ENCODE measurements around the gene SEPHS1. TPM values are rescaled to one million over a fixed set of nuclear protein-coding genes. Genes with fewer than 3 reads are reported as not detected.
"Not testable (repeated sequence)": the region's sequence is repeated elsewhere in the genome, so short reads cannot be mapped to it uniquely, and the experiment has no call there.

Gene SEPHS1
- total RNA-seq, 1 experiment from 2014 or later, result 139 TPM

DNA sequence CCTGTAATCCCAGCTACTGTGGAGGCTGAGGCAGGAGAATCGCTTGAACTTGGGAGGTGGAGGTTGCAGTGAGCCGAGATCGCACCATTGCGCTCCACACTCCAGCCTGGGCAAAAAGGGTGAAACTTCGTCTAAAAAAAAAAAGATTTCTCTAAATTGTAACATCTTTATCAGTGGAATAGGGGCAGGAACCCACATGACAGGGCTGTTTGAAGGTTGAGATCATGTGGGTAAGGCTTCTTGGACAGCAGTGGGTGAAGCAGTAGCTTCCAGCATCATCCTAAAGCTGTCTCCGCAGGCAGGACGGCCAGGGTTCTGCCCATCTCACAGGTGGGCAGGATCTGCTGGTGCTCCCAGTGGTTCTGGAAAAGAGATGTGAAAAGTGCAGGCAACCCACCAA lies 37.9 kb upstream of the SEPHS1 start:
- ChIA-PET POLR2A (no interaction called here), CTCF (no interaction called here)
- Histone ChIP-seq H3K4me3 (ENCODE audit: low read depth, low read length) (no peak overlapping the region), H3K36me3 (ENCODE audit: control insufficient read depth, insufficient read depth, low read length) (no peaks in the 10 kb centered on the region), H3K9me3 (no peaks in the 10 kb centered on the region), H3K4me1 (peaks cover 7% of the 10 kb centered on the region), H3K27me3 (replicated peaks; ENCODE audit: control insufficient read depth, insufficient read depth, low read length) (no peaks in the 10 kb centered on the region)
- Mint-ChIP-seq H3K4me3 (ENCODE audit: unreplicated experiment) (no peak overlapping the region), H3K4me1 (ENCODE audit: low read depth, unreplicated experiment) (peaks cover 7% of the 10 kb centered on the region), H3K27me3 (ENCODE audit: insufficient read depth, unreplicated experiment) (no peaks in the 10 kb centered on the region), H3K9me3 (ENCODE audit: unreplicated experiment) (no peaks in the 10 kb centered on the region), H3K36me3 (ENCODE audit: insufficient read depth, unreplicated experiment) (peaks cover 8% of the 10 kb centered on the region), H3K27ac (ENCODE audit: unreplicated experiment) (no peak overlapping the region)
- intact Hi-C loops (cut with micrococcal nuclease; ENCODE audit: unreplicated experiment), result no loop called here
- DNase-seq, result no peak
- BruUV-seq (replicated peaks), result no TSS peak
- TF ChIP-seq, protein P1, sequence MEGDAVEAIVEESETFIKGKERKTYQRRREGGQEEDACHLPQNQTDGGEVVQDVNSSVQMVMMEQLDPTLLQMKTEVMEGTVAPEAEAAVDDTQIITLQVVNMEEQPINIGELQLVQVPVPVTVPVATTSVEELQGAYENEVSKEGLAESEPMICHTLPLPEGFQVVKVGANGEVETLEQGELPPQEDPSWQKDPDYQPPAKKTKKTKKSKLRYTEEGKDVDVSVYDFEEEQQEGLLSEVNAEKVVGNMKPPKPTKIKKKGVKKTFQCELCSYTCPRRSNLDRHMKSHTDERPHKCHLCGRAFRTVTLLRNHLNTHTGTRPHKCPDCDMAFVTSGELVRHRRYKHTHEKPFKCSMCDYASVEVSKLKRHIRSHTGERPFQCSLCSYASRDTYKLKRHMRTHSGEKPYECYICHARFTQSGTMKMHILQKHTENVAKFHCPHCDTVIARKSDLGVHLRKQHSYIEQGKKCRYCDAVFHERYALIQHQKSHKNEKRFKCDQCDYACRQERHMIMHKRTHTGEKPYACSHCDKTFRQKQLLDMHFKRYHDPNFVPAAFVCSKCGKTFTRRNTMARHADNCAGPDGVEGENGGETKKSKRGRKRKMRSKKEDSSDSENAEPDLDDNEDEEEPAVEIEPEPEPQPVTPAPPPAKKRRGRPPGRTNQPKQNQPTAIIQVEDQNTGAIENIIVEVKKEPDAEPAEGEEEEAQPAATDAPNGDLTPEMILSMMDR (IDR thresholded peaks at IDR 0.05; ENCODE audit: insufficient read depth in 1 of 2, low read depth in 1 of 2, low read length in 1 of 2, severe bottlenecking in 1 of 2, unreplicated experiment in 1 of 2), result no peak

DNA sequence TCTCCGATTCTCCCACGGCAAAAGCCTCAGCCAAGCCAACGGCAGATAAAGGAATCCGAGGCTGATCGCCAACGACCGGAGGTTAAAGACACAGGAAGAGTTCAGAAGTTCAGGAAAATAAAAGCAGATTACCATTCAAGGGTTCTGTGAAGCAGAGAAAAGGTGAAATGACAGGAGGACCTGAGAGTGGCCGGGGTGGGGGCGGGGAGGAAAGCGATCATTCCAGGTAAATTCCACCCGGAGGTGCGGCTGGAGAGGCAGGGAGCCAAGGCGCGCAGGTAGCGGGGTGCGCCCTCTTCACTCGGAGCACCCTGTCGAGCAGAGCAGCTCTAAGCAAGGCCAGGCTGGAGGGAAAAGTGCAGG lies 35.3 kb upstream of the SEPHS1 start:
- Mint-ChIP-seq H3K36me3 (ENCODE audit: insufficient read depth, unreplicated experiment) (peaks cover 8% of the 10 kb centered on the region), H3K27ac (ENCODE audit: unreplicated experiment) (peak overlapping the region; percentile 81), H3K9me3 (ENCODE audit: unreplicated experiment) (no peaks in the 10 kb centered on the region), H3K4me3 (ENCODE audit: unreplicated experiment) (peak overlapping the region; percentile 90), H3K4me1 (ENCODE audit: low read depth, unreplicated experiment) (peaks cover 7% of the 10 kb centered on the region), H3K27me3 (ENCODE audit: insufficient read depth, unreplicated experiment) (no peaks in the 10 kb centered on the region)
- no TSS peak for BruUV-seq (replicated peaks)
- TF ChIP-seq, protein P1 (IDR thresholded peaks at IDR 0.05; ENCODE audit: insufficient read depth in 1 of 2, low read depth in 1 of 2, low read length in 1 of 2, severe bottlenecking in 1 of 2, unreplicated experiment in 1 of 2), result peak in 1 of 2 experiments; percentile 25
- intact Hi-C loops (cut with micrococcal nuclease; ENCODE audit: unreplicated experiment), result loop anchor here (1.0 to 2.0 kb wide), 3 partner anchors 11 to 32 kb away; no protein-coding TSS in a partner anchor
- Histone ChIP-seq H3K9me3 (no peaks in the 10 kb centered on the region), H3K36me3 (ENCODE audit: control insufficient read depth, insufficient read depth, low read length) (no peaks in the 10 kb centered on the region), H3K4me1 (peaks cover 7% of the 10 kb centered on the region), H3K4me3 (ENCODE audit: low read depth, low read length) (peak overlapping the region; percentile 40), H3K27me3 (replicated peaks; ENCODE audit: control insufficient read depth, insufficient read depth, low read length) (no peaks in the 10 kb centered on the region)
- CTCF ChIA-PET, result interaction anchor here (0.5 to 2.3 kb wide), 6 partner anchors 11 to 234 kb away, joined by 5 to 21 read pairs (median 7); no protein-coding TSS in a partner anchor
- POLR2A ChIA-PET, result interaction anchor here (0.8 kb wide), 1 partner anchor 31 kb away, joined by 3 read pairs; no protein-coding TSS in a partner anchor
- peak; percentile 74 to 86 for DNase-seq

DNA sequence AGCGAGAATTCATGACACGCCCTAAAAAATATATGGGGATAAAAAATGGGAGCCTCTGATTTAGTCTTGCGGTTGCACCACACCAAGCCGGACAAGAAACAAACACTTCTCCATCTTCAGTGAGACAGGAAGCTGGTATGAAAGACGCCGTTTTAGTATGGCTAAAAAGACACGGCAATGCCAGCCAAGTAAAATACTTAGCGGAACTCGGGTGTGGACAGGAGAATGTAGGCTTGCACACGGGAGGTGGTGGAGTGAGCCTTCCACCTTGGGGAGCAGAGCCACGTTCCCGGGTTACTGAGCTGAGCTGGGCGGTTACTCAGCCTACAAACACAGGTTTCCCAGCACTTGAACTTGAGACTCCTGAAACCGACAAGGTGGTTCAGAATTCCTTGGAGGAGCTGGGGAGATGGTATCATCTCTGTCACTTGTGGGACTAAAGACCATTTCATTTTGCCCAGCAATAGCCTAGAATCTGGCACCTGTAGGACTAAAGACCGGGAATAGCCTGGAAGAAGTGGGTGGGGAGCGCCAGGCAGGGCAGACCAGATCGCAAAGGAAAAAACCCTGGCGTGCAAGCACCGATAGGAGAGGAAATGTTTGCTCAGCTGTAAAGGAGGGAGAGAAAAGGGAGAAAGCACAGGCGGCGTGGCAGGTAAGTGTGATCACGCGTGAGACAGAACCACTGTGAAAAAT lies 34.8 kb upstream of the SEPHS1 start:
- H3K9me3 ChIP-seq, result no peaks in the 10 kb centered on the region
- H3K27me3 ChIP-seq (replicated peaks; ENCODE audit: control insufficient read depth, insufficient read depth, low read length), result no peaks in the 10 kb centered on the region
- peaks cover 7% of the 10 kb centered on the region for H3K4me1 ChIP-seq
- H3K9me3 Mint-ChIP-seq (ENCODE audit: unreplicated experiment), result no peaks in the 10 kb centered on the region
- TF ChIP-seq, protein P1 (IDR thresholded peaks at IDR 0.05; ENCODE audit: insufficient read depth in 1 of 2, low read depth in 1 of 2, low read length in 1 of 2, severe bottlenecking in 1 of 2, unreplicated experiment in 1 of 2), result no peak
- H3K36me3 ChIP-seq (ENCODE audit: control insufficient read depth, insufficient read depth, low read length), result no peaks in the 10 kb centered on the region
- H3K4me1 Mint-ChIP-seq (ENCODE audit: low read depth, unreplicated experiment), result peaks cover 7% of the 10 kb centered on the region
- peak overlapping the region; percentile 40 for H3K4me3 ChIP-seq (ENCODE audit: low read depth, low read length)
- H3K27ac Mint-ChIP-seq (ENCODE audit: unreplicated experiment), result peak overlapping the region; percentile 81
- BruUV-seq (replicated peaks), result TSS peak; percentile 96
- POLR2A ChIA-PET, result no interaction called here
- intact Hi-C loops (cut with micrococcal nuclease; ENCODE audit: unreplicated experiment), result loop anchor here (1.0 to 2.0 kb wide), 3 partner anchors 11 to 32 kb away; no protein-coding TSS in a partner anchor
- peak overlapping the region; percentile 90 for H3K4me3 Mint-ChIP-seq (ENCODE audit: unreplicated experiment)
- H3K36me3 Mint-ChIP-seq (ENCODE audit: insufficient read depth, unreplicated experiment), result peaks cover 8% of the 10 kb centered on the region
- peak; percentile 58 to 62 for DNase-seq
- no peaks in the 10 kb centered on the region for H3K27me3 Mint-ChIP-seq (ENCODE audit: insufficient read depth, unreplicated experiment)
- CTCF ChIA-PET, result interaction anchor here (0.5 to 2.3 kb wide), 6 partner anchors 11 to 235 kb away, joined by 3 to 21 read pairs (median 6); no protein-coding TSS in a partner anchor

- H3K36me3 Mint-ChIP-seq (ENCODE audit: insufficient read depth, unreplicated experiment); H3K9me3 ChIP-seq; H3K27me3 ChIP-seq (replicated peaks; ENCODE audit: control insufficient read depth, insufficient read depth, low read length); DNase-seq; H3K4me3 ChIP-seq (ENCODE audit: low read depth, low read length); BruUV-seq (replicated peaks); H3K27me3 Mint-ChIP-seq (ENCODE audit: insufficient read depth, unreplicated experiment); H3K36me3 ChIP-seq (ENCODE audit: control insufficient read depth, insufficient read depth, low read length); CTCF ChIA-PET; H3K27ac Mint-ChIP-seq (ENCODE audit: unreplicated experiment); H3K9me3 Mint-ChIP-seq (ENCODE audit: unreplicated experiment); intact Hi-C loops (cut with micrococcal nuclease; ENCODE audit: unreplicated experiment); POLR2A ChIA-PET; H3K4me3 Mint-ChIP-seq (ENCODE audit: unreplicated experiment): not testable (repeated sequence)
- peaks cover 25% of the 10 kb centered on the region for H3K4me1 Mint-ChIP-seq (ENCODE audit: low read depth, unreplicated experiment)
- H3K4me1 ChIP-seq, result peaks cover 14% of the 10 kb centered on the region
Observed at GRCh38 chr10:13379061-13379460, 31.0 kb upstream of the SEPHS1 start.
